WTC11 (cell line): ENCODE data around the gene MAP1LC3B.

Experiments
- ATF1 ChIP-seq: sonication (generic); formaldehyde crosslinking; IDR thresholded peaks from 2 replicates; pipeline ENCODE4 v1.8.1; 2023; ENCODE audit warnings: mild to moderate bottlenecking, moderate library complexity, missing genetic modification reagents
- ESRRA ChIP-seq: sonication (generic); formaldehyde crosslinking; IDR thresholded peaks from 2 replicates; pipeline ENCODE4 v1.8.1; 2022; ENCODE audit warnings: mild to moderate bottlenecking, missing genetic modification reagents, borderline replicate concordance
- ETV6 ChIP-seq: sonication (generic); formaldehyde crosslinking; IDR thresholded peaks from 2 replicates; pipeline ENCODE4 v1.8.1; 2022; ENCODE audit warnings: mild to moderate bottlenecking, missing genetic modification reagents
- JUN ChIP-seq: sonication (generic); formaldehyde crosslinking; IDR thresholded peaks from 2 replicates; pipeline ENCODE4 v1.8.0; 2023; ENCODE audit warnings: mild to moderate bottlenecking, missing genetic modification reagents
- TEAD4 ChIP-seq: sonication (generic); formaldehyde crosslinking; IDR thresholded peaks from 2 replicates; pipeline ENCODE4 v1.8.0; 2022; ENCODE audit warnings: mild to moderate bottlenecking, missing genetic modification reagents
- TP53 ChIP-seq: sonication (generic); formaldehyde crosslinking; IDR thresholded peaks from 2 replicates; pipeline ENCODE4 v1.8.1; 2023; ENCODE audit warnings: mild to moderate bottlenecking, missing genetic modification reagents
- ZNF138 ChIP-seq: sonication (generic); formaldehyde crosslinking; conservative IDR thresholded peaks from 2 replicates; pipeline ENCODE4 v1.8.1; 2022; ENCODE audit warnings: mild to moderate bottlenecking, moderate library complexity, missing genetic modification reagents
- TF ChIP-seq, protein P1 (sequence below): fragments of 200-600 bp; IDR thresholded peaks from 2 replicates; pipeline ENCODE4 v1.8.0; 2022; ENCODE audit warnings: antibody characterized with exemption
- TF ChIP-seq, protein P2 (sequence below): sonication (generic); formaldehyde crosslinking; IDR thresholded peaks from 2 replicates; pipeline ENCODE4 v1.8.0; 2022; ENCODE audit warnings: mild to moderate bottlenecking, missing genetic modification reagents
- TF ChIP-seq, protein P3 (sequence below): sonication (generic); formaldehyde crosslinking; IDR thresholded peaks from 2 replicates; pipeline ENCODE4 v1.8.1; 2023; ENCODE audit warnings: mild to moderate bottlenecking, missing genetic modification reagents, moderate library complexity
- TF ChIP-seq, protein P4 (sequence below): fragments of 250-450 bp; sonication (Bioruptor Pico); IDR thresholded peaks from 2 replicates; pipeline ENCODE4 v1.9.0; 2021; ENCODE audit warnings: mild to moderate bottlenecking, borderline replicate concordance
- TF ChIP-seq, protein P5 (sequence below): fragments of 250-450 bp; sonication (Bioruptor Pico); conservative IDR thresholded peaks from 2 replicates; pipeline ENCODE4 v1.9.0; 2021; ENCODE audit warnings: mild to moderate bottlenecking

DNA sequence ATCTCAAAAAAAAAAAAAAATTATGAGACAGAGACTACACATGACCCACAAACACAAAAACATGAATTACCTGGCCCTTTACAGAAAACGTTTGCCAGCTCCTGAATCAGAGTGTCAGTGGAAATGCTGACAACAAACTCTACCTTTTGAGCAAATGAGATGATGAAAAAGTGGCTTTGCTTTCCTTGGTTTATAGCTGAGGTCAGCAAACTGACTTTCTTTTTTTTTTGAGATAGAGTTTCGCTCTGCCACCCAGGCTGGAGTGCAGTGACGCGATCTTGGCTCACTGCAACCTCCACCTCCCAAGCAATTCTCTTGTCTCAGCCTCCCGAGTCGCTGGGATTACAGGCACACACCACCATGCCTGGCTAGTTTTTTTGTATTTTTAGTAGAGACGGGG, 54.3 kb downstream of the MAP1LC3B start:
- TF ChIP-seq, protein P1, sequence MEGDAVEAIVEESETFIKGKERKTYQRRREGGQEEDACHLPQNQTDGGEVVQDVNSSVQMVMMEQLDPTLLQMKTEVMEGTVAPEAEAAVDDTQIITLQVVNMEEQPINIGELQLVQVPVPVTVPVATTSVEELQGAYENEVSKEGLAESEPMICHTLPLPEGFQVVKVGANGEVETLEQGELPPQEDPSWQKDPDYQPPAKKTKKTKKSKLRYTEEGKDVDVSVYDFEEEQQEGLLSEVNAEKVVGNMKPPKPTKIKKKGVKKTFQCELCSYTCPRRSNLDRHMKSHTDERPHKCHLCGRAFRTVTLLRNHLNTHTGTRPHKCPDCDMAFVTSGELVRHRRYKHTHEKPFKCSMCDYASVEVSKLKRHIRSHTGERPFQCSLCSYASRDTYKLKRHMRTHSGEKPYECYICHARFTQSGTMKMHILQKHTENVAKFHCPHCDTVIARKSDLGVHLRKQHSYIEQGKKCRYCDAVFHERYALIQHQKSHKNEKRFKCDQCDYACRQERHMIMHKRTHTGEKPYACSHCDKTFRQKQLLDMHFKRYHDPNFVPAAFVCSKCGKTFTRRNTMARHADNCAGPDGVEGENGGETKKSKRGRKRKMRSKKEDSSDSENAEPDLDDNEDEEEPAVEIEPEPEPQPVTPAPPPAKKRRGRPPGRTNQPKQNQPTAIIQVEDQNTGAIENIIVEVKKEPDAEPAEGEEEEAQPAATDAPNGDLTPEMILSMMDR = no peak
- TF ChIP-seq, protein P2, sequence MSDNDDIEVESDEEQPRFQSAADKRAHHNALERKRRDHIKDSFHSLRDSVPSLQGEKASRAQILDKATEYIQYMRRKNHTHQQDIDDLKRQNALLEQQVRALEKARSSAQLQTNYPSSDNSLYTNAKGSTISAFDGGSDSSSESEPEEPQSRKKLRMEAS (CRISPR knock-in tag) = no peak
- TF ChIP-seq, protein P3, sequence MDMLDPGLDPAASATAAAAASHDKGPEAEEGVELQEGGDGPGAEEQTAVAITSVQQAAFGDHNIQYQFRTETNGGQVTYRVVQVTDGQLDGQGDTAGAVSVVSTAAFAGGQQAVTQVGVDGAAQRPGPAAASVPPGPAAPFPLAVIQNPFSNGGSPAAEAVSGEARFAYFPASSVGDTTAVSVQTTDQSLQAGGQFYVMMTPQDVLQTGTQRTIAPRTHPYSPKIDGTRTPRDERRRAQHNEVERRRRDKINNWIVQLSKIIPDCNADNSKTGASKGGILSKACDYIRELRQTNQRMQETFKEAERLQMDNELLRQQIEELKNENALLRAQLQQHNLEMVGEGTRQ = no peak
- TF ChIP-seq, protein P4, sequence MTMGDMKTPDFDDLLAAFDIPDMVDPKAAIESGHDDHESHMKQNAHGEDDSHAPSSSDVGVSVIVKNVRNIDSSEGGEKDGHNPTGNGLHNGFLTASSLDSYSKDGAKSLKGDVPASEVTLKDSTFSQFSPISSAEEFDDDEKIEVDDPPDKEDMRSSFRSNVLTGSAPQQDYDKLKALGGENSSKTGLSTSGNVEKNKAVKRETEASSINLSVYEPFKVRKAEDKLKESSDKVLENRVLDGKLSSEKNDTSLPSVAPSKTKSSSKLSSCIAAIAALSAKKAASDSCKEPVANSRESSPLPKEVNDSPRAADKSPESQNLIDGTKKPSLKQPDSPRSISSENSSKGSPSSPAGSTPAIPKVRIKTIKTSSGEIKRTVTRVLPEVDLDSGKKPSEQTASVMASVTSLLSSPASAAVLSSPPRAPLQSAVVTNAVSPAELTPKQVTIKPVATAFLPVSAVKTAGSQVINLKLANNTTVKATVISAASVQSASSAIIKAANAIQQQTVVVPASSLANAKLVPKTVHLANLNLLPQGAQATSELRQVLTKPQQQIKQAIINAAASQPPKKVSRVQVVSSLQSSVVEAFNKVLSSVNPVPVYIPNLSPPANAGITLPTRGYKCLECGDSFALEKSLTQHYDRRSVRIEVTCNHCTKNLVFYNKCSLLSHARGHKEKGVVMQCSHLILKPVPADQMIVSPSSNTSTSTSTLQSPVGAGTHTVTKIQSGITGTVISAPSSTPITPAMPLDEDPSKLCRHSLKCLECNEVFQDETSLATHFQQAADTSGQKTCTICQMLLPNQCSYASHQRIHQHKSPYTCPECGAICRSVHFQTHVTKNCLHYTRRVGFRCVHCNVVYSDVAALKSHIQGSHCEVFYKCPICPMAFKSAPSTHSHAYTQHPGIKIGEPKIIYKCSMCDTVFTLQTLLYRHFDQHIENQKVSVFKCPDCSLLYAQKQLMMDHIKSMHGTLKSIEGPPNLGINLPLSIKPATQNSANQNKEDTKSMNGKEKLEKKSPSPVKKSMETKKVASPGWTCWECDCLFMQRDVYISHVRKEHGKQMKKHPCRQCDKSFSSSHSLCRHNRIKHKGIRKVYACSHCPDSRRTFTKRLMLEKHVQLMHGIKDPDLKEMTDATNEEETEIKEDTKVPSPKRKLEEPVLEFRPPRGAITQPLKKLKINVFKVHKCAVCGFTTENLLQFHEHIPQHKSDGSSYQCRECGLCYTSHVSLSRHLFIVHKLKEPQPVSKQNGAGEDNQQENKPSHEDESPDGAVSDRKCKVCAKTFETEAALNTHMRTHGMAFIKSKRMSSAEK (CRISPR knock-in tag) = no peak
- TF ChIP-seq JUN = no peak
- TF ChIP-seq ZNF138 = no peak
- no peak for TF ChIP-seq ATF1
- no peak for TF ChIP-seq TEAD4 (CRISPR knock-in tag)
- no peak for TF ChIP-seq TP53 (CRISPR knock-in tag)
- no peak for TF ChIP-seq ETV6
- no peak for TF ChIP-seq ESRRA (CRISPR knock-in tag)
- TF ChIP-seq, protein P5, sequence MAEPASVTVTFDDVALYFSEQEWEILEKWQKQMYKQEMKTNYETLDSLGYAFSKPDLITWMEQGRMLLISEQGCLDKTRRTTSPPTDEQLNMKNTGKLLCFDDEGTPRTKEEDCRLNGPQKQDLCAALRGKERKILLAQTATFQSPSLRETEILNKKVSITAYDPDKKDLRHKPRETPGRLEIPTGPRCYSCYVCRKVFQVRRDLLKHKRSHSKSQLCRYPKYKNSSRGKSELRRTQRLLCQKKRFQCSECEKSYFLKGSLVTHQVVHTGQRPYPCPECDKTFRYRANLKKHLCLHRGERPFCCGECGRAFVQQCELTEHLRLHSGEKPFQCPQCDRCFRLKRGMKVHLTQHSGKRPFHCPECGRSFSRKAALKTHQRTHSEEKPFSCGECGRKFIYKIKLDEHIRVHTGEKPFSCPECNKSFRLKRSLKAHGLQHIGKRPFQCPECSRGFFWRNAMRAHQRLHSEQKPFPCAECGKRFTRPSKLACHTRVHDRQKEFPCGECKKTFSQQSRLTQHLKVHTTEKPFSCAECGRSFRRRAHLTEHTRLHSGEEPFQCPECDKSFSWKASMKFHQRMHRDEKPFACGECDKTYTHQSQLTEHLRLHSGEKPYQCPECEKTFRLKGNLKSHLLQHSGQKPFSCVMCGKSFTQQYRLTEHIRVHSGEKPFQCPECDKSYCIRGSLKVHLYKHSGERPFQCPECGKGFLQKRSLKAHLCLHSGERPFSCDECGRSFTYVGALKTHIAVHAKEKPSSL = no peak
